NCI-H460 (cell line): ENCODE measurements around the gene TGFBR1. TPM values are rescaled to one million over a fixed set of nuclear protein-coding genes. Genes with fewer than 3 reads are reported as not detected.
"Not testable (repeated sequence)": the region's sequence is repeated elsewhere in the genome, so short reads cannot be mapped to it uniquely, and the experiment has no call there.

Experiments used
- DNase-seq: peaks from one replicate; pipeline ENCODE4 v3.0.0-alpha.2; 2016; ENCODE audit warnings: low read depth; ENCODE audit errors: extremely low read depth
- total RNA-seq: library from RNA; depleted of rRNA; stranded (reverse); fragments of >200 nt; shearing (Covaris generic); gene quantifications from 2 replicates; pipeline ENCODE4 v1.2.3, GENCODE V29; 2014

TGFBR1 gene
- total RNA-seq, 1 experiment from 2014 or later, result 85.6 TPM

- DNase-seq, result no peak
Observed at GRCh38 chr9:99075246-99075912, 29.5 kb upstream of the TGFBR1 start.

GRCh38 chr9:99076030-99076429 lies 28.9 kb upstream of the TGFBR1 start:
- no peak for DNase-seq

GRCh38 chr9:99076483-99077171 lies 28.3 kb upstream of the TGFBR1 start:
- DNase-seq, result no peak

- DNase-seq, result no peak
Observed at GRCh38 chr9:99078717-99079116, 26.2 kb upstream of the TGFBR1 start.

GRCh38 chr9:99079542-99079941 lies 25.4 kb upstream of the TGFBR1 start:
- no peak for DNase-seq

GRCh38 chr9:99083051-99083450 lies 21.9 kb upstream of the TGFBR1 start:
- DNase-seq, result no peak

- no peak for DNase-seq
Observed at GRCh38 chr9:99085949-99086948, 18.7 kb upstream of the TGFBR1 start.

GRCh38 chr9:99087462-99087861 lies 17.5 kb upstream of the TGFBR1 start:
- DNase-seq, result no peak

GRCh38 chr9:99090336-99091130 lies 14.4 kb upstream of the TGFBR1 start:
- DNase-seq, result no peak

GRCh38 chr9:99092643-99093491 lies 12.0 kb upstream of the TGFBR1 start:
- DNase-seq, result no peak

GRCh38 chr9:99093492-99093791 lies 11.5 kb upstream of the TGFBR1 start:
- no peak for DNase-seq

- DNase-seq, result no peak
Observed at GRCh38 chr9:99095565-99095964, 9.3 kb upstream of the TGFBR1 start.

GRCh38 chr9:99096409-99096808 lies 8.5 kb upstream of the TGFBR1 start:
- no peak for DNase-seq

GRCh38 chr9:99099806-99100585 lies 4.9 kb upstream of the TGFBR1 start:
- not testable (repeated sequence) for DNase-seq

- DNase-seq, result no peak
Observed at GRCh38 chr9:99101271-99101670, 3.6 kb upstream of the TGFBR1 start.

- no peak for DNase-seq
Observed at GRCh38 chr9:99101812-99102211, 3.1 kb upstream of the TGFBR1 start.

GRCh38 chr9:99103054-99103895 lies 1.6 kb upstream of the TGFBR1 start:
- DNase-seq, result no peak

GRCh38 chr9:99103901-99104458 lies 933 bp upstream of the TGFBR1 start:
- DNase-seq, result no peak
